ENCODE results near the gene AACS. TPM values are rescaled to one million over a fixed set of nuclear protein-coding genes. Genes with fewer than 3 reads are reported as not detected.
"Not testable (repeated sequence)": the region's sequence is repeated elsewhere in the genome, so short reads cannot be mapped to it uniquely, and the experiment has no call there.

Gene AACS
- total RNA-seq, 1 donor from 2014 or later: 77.6 TPM

- no peaks in the 10 kb centered on the region for H3K9me3 Mint-ChIP-seq (ENCODE audit: unreplicated experiment)
- no peak overlapping the region for H3K27ac Mint-ChIP-seq (ENCODE audit: unreplicated experiment)
- peaks cover 26% of the 10 kb centered on the region for H3K36me3 Mint-ChIP-seq (ENCODE audit: low read depth, unreplicated experiment)
- H3K4me3 Mint-ChIP-seq (ENCODE audit: unreplicated experiment): no peak overlapping the region
- DNase-seq (ENCODE audit: low spot score): no peak
- H3K4me1 Mint-ChIP-seq (ENCODE audit: unreplicated experiment): peaks cover 20% of the 10 kb centered on the region
- H3K27me3 Mint-ChIP-seq (ENCODE audit: unreplicated experiment): peaks cover 4% of the 10 kb centered on the region
- TF ChIP-seq, protein P1, sequence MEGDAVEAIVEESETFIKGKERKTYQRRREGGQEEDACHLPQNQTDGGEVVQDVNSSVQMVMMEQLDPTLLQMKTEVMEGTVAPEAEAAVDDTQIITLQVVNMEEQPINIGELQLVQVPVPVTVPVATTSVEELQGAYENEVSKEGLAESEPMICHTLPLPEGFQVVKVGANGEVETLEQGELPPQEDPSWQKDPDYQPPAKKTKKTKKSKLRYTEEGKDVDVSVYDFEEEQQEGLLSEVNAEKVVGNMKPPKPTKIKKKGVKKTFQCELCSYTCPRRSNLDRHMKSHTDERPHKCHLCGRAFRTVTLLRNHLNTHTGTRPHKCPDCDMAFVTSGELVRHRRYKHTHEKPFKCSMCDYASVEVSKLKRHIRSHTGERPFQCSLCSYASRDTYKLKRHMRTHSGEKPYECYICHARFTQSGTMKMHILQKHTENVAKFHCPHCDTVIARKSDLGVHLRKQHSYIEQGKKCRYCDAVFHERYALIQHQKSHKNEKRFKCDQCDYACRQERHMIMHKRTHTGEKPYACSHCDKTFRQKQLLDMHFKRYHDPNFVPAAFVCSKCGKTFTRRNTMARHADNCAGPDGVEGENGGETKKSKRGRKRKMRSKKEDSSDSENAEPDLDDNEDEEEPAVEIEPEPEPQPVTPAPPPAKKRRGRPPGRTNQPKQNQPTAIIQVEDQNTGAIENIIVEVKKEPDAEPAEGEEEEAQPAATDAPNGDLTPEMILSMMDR (IDR thresholded peaks at IDR 0.05; ENCODE audit: unreplicated experiment): no peak
Measured at GRCh38 chr12:125100551-125101434, 35.6 kb downstream of the AACS start.

DNA sequence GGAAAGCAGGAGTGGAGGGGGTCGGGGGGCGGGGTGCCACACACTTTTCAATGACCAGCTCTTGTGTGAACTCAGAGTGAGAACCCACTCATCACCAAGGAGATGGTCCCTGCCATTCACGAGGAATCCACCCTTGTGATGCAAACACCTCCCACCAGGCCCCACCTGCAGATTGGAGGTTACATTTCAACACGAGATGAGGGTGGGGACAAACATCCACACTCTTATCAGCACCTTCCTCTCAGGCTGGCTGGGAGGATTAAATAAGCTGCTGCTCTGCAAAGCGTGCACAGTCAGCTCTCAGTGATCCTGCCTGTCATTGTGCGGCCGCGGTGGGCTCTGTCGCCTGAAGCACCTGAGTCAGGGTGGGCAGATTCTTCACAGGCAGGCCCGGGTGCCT is 39.7 kb downstream of the AACS start:
- no peaks in the 10 kb centered on the region for H3K27me3 Mint-ChIP-seq (ENCODE audit: unreplicated experiment)
- no peak for DNase-seq (ENCODE audit: low spot score)
- no peak overlapping the region for H3K4me3 Mint-ChIP-seq (ENCODE audit: unreplicated experiment)
- no peaks in the 10 kb centered on the region for H3K4me1 Mint-ChIP-seq (ENCODE audit: unreplicated experiment)
- no peak overlapping the region for H3K27ac Mint-ChIP-seq (ENCODE audit: unreplicated experiment)
- H3K9me3 Mint-ChIP-seq (ENCODE audit: unreplicated experiment): no peaks in the 10 kb centered on the region
- H3K36me3 Mint-ChIP-seq (ENCODE audit: low read depth, unreplicated experiment): peaks cover 44% of the 10 kb centered on the region
- TF ChIP-seq, protein P1 (IDR thresholded peaks at IDR 0.05; ENCODE audit: unreplicated experiment): no peak

- no peaks in the 10 kb centered on the region for H3K9me3 Mint-ChIP-seq (ENCODE audit: unreplicated experiment)
- peaks cover 49% of the 10 kb centered on the region for H3K36me3 Mint-ChIP-seq (ENCODE audit: low read depth, unreplicated experiment)
- no peak overlapping the region for H3K4me3 Mint-ChIP-seq (ENCODE audit: unreplicated experiment)
- TF ChIP-seq, protein P1 (IDR thresholded peaks at IDR 0.05; ENCODE audit: unreplicated experiment): no peak
- no peaks in the 10 kb centered on the region for H3K4me1 Mint-ChIP-seq (ENCODE audit: unreplicated experiment)
- no peak overlapping the region for H3K27ac Mint-ChIP-seq (ENCODE audit: unreplicated experiment)
- DNase-seq (ENCODE audit: low spot score): no peak
- no peaks in the 10 kb centered on the region for H3K27me3 Mint-ChIP-seq (ENCODE audit: unreplicated experiment)
Measured at GRCh38 chr12:125105600-125105999, 40.4 kb downstream of the AACS start.

DNA sequence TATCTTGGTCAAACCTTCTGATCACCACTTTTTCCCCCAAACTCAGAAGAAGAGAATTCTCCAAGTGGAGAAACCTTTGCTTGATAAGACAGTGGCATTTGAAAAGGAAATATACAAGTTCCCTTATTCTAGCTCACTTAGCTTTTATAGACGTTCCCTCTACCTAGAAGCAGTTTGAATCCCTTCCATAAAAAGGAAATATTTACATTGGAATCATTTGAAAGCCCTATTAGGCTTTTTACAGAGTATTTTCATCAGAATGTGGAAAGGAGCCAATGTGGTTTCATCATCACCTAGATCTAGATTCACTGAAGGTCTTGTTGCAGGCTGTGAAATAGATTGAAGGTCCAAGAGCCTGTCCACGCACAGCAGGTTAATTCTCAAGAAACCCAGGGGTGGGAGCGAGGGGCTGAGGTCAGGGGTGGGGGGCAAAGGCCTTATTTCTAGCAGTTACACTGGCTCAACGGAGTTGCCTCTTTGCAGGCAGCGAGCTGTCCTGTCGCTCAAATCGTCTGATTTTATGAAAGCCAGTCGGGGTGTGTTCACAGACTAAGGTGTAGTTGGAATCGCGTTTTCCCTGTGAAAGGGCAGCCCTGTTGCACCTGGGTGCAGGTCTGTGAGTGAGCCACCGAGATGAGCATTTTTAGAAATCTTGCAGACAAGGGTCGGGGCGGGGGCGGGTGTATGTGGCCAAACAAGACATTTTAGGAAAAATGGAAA is 45.6 kb downstream of the AACS start:
- H3K4me1 Mint-ChIP-seq (ENCODE audit: unreplicated experiment): no peaks in the 10 kb centered on the region
- TF ChIP-seq, protein P1 (IDR thresholded peaks at IDR 0.05; ENCODE audit: unreplicated experiment): no peak

DNA sequence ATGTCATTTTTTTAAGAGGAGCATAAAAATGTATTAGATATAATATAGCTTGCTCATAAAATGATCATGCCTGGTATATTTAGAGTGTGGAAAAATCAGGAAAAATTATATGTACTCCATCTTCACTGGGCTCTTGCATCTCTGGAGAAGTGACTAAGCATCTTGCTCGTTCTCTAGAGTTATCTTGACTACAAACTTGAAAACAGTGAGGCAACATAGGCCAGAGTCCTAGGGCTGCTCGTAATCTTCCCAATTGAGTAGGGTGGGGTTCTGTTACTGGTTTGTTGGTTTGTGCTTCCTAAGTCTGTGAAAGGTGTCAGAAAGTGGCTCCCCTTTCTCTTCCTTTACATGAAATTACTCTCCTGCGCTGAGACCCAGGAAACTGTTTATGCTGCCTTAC is 46.2 kb downstream of the AACS start:
- no peaks in the 10 kb centered on the region for H3K9me3 Mint-ChIP-seq (ENCODE audit: unreplicated experiment)
- no peak overlapping the region for H3K27ac Mint-ChIP-seq (ENCODE audit: unreplicated experiment)
- TF ChIP-seq, protein P1 (IDR thresholded peaks at IDR 0.05; ENCODE audit: unreplicated experiment): no peak
- H3K27me3 Mint-ChIP-seq (ENCODE audit: unreplicated experiment): no peaks in the 10 kb centered on the region
- no peak overlapping the region for H3K4me3 Mint-ChIP-seq (ENCODE audit: unreplicated experiment)
- no peaks in the 10 kb centered on the region for H3K4me1 Mint-ChIP-seq (ENCODE audit: unreplicated experiment)
- peaks cover 51% of the 10 kb centered on the region for H3K36me3 Mint-ChIP-seq (ENCODE audit: low read depth, unreplicated experiment)
- DNase-seq (ENCODE audit: low spot score): no peak

More for the DNA sequence above, 45.6 kb downstream of the AACS start:
- no peaks in the 10 kb centered on the region for H3K27me3 Mint-ChIP-seq (ENCODE audit: unreplicated experiment)
- DNase-seq (ENCODE audit: low spot score): no peak
- H3K27ac Mint-ChIP-seq (ENCODE audit: unreplicated experiment): no peak overlapping the region
- peaks cover 55% of the 10 kb centered on the region for H3K36me3 Mint-ChIP-seq (ENCODE audit: low read depth, unreplicated experiment)
- H3K9me3 Mint-ChIP-seq (ENCODE audit: unreplicated experiment): no peaks in the 10 kb centered on the region
- no peak overlapping the region for H3K4me3 Mint-ChIP-seq (ENCODE audit: unreplicated experiment)

GRCh38 chr12:125112614-125113013 is 47.4 kb downstream of the AACS start:
- H3K4me3 Mint-ChIP-seq (ENCODE audit: unreplicated experiment); H3K9me3 Mint-ChIP-seq (ENCODE audit: unreplicated experiment); DNase-seq (ENCODE audit: low spot score); H3K27me3 Mint-ChIP-seq (ENCODE audit: unreplicated experiment); H3K4me1 Mint-ChIP-seq (ENCODE audit: unreplicated experiment); H3K27ac Mint-ChIP-seq (ENCODE audit: unreplicated experiment): not testable (repeated sequence)
- H3K36me3 Mint-ChIP-seq (ENCODE audit: low read depth, unreplicated experiment): peaks cover 46% of the 10 kb centered on the region

Data from endothelial cell (in vitro differentiated cells).